Vagina (tissue), 2 donors: Measurements from ENCODE around the gene KLHL34. TPM values are rescaled to one million over a fixed set of nuclear protein-coding genes. Genes with fewer than 3 reads are reported as not detected.

Experiments used
- DNase-seq, 2 donors: peaks; one replicate each; pipeline ENCODE4 v3.0.0-alpha.2; 2017; ENCODE audit errors: extremely low spot score in 2 of 2
- H3K27ac ChIP-seq: fragments of 200-600 bp; sonication (generic); one replicate; pipeline ENCODE4 v1.5.1; 2019
- H3K27me3 ChIP-seq: fragments of 200-600 bp; sonication (generic); one replicate; pipeline ENCODE4 v1.5.1; 2019
- H3K36me3 ChIP-seq, 2 donors: fragments of 200-600 bp; sonication (generic); one replicate each; pipeline ENCODE4 v1.5.1; 2017 to 2019
- H3K4me1 ChIP-seq: fragments of 200-600 bp; sonication (generic); one replicate; pipeline ENCODE4 v1.5.1; 2019
- H3K4me3 ChIP-seq, 2 donors: fragments of 200-600 bp; sonication (generic); 1 replicate in 1 of 2; 2 replicates in 1 of 2; pipeline ENCODE4 v1.5.1; 2016 to 2019
- H3K9me3 ChIP-seq: fragments of 200-600 bp; sonication (generic); one replicate; pipeline ENCODE4 v1.5.1; 2019
- POLR2A ChIP-seq, 2 donors: fragments of 450-650 bp; IDR thresholded peaks; one replicate each; pipeline ENCODE4 v1.6.1; 2017; ENCODE audit warnings: antibody characterized with exemption in 2 of 2, mild to moderate bottlenecking in 2 of 2, moderate library complexity in 2 of 2
- POLR2AphosphoS5 ChIP-seq, 2 donors: sonication (generic); formaldehyde crosslinking; IDR thresholded peaks; one replicate each; pipeline ENCODE4 v1.9.0; 2017; ENCODE audit warnings: antibody characterized with exemption in 2 of 2, mild to moderate bottlenecking in 2 of 2, low read depth in 1 of 2; ENCODE audit not compliant: insufficient read depth in 1 of 2
- intact Hi-C: fragments of 100-400 bp; cut with DNase I; formaldehyde crosslinking; loops from one replicate; pipeline ENCODE4 v1.15.1; 2023
- total RNA-seq: library from RNA; depleted of rRNA; stranded (reverse); fragments of >200 nt; gene quantifications from one replicate; pipeline ENCODE4 v1.2.3, GENCODE V29; 2016
- TF ChIP-seq, protein P1 (sequence below), 3 experiments: fragments of 450-650 bp in 2 of 3; fragments of 200-600 bp in 1 of 3; sonication (generic) in 1 of 3; IDR thresholded peaks; one replicate each; pipeline ENCODE4 v1.5.1; 2017 to 2019; ENCODE audit warnings: antibody characterized with exemption in 3 of 3, mild to moderate bottlenecking in 2 of 3, moderate library complexity in 2 of 3

Gene KLHL34
- total RNA-seq, 1 donor from 2014 or later = not detected

GRCh38 chrX:21662761-21663160 is 4.6 kb upstream of the KLHL34 start:
- Histone ChIP-seq H3K9me3 (no peaks in the 10 kb centered on the region), H3K27ac (no peak overlapping the region), H3K4me1 (no peaks in the 10 kb centered on the region), H3K4me3 (no peak overlapping the region), H3K36me3 (no peaks in the 10 kb centered on the region), H3K27me3 (no peaks in the 10 kb centered on the region)
- intact Hi-C loops = no loop called here
- TF ChIP-seq POLR2A (IDR thresholded peaks at IDR 0.05) (no peak), POLR2AphosphoS5 (IDR thresholded peaks at IDR 0.05; ENCODE audit: insufficient read depth in 1 of 2, low read depth in 1 of 2) (no peak)
- TF ChIP-seq, protein P1, sequence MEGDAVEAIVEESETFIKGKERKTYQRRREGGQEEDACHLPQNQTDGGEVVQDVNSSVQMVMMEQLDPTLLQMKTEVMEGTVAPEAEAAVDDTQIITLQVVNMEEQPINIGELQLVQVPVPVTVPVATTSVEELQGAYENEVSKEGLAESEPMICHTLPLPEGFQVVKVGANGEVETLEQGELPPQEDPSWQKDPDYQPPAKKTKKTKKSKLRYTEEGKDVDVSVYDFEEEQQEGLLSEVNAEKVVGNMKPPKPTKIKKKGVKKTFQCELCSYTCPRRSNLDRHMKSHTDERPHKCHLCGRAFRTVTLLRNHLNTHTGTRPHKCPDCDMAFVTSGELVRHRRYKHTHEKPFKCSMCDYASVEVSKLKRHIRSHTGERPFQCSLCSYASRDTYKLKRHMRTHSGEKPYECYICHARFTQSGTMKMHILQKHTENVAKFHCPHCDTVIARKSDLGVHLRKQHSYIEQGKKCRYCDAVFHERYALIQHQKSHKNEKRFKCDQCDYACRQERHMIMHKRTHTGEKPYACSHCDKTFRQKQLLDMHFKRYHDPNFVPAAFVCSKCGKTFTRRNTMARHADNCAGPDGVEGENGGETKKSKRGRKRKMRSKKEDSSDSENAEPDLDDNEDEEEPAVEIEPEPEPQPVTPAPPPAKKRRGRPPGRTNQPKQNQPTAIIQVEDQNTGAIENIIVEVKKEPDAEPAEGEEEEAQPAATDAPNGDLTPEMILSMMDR (IDR thresholded peaks at IDR 0.05) = no peak
- DNase-seq = no peak

DNA sequence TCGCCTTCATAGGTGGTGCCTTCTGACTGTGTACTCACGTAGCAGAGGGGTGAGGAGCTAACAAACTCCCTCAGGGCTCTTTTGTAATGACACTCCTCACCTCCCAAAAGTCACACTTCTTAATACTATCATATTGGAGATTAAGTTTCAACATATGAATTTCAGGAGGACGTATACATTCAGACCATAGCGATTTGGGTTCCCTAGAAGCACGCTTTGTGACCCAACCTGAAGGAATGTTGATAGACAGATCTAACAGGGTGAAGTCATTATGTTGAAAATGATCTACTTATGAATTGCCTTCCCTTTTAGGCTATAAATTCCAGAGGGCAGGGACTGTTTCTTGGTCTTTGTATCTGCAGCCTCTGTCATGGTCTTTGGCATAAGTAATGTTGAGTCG is 3.2 kb upstream of the KLHL34 start:
- no peak for DNase-seq
- Histone ChIP-seq H3K4me3 (no peak overlapping the region), H3K27ac (no peak overlapping the region), H3K27me3 (no peaks in the 10 kb centered on the region), H3K9me3 (no peaks in the 10 kb centered on the region), H3K36me3 (no peaks in the 10 kb centered on the region), H3K4me1 (no peaks in the 10 kb centered on the region)
- TF ChIP-seq, protein P1 (IDR thresholded peaks at IDR 0.05) = no peak
- TF ChIP-seq POLR2AphosphoS5 (IDR thresholded peaks at IDR 0.05; ENCODE audit: insufficient read depth in 1 of 2, low read depth in 1 of 2) (no peak), POLR2A (IDR thresholded peaks at IDR 0.05) (no peak)
- intact Hi-C loops = no loop called here

- Histone ChIP-seq H3K4me1 (no peaks in the 10 kb centered on the region), H3K36me3 (no peaks in the 10 kb centered on the region), H3K27me3 (no peaks in the 10 kb centered on the region), H3K4me3 (no peak overlapping the region), H3K27ac (no peak overlapping the region), H3K9me3 (no peaks in the 10 kb centered on the region)
- DNase-seq = no peak
- TF ChIP-seq POLR2AphosphoS5 (IDR thresholded peaks at IDR 0.05; ENCODE audit: insufficient read depth in 1 of 2, low read depth in 1 of 2) (no peak), POLR2A (IDR thresholded peaks at IDR 0.05) (no peak)
- TF ChIP-seq, protein P1 (IDR thresholded peaks at IDR 0.05) = no peak
- intact Hi-C loops = no loop called here
Observed at GRCh38 chrX:21660156-21660555, 2.0 kb upstream of the KLHL34 start.

DNA sequence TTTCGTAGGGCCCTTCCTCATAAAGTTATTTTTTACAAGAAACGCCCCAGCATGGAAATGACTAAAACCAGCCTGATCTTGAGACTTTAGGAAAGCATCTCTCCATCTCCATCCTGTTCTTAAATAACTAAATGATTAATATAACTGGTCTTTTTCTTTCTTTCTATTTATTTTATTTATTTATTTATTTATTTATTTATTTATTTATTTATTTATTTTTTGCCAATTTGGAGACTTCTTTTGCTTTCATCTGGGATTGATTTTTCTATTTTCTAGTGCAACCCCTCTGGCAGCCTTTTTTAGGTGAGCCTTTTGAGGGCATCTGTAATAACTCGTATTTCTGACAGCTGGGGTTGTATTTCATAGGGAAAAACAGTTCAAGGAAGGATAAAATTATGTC is 1.2 kb upstream of the KLHL34 start:
- Histone ChIP-seq H3K27me3 (no peaks in the 10 kb centered on the region), H3K27ac (no peak overlapping the region), H3K4me3 (no peak overlapping the region), H3K4me1 (no peaks in the 10 kb centered on the region), H3K36me3 (no peaks in the 10 kb centered on the region), H3K9me3 (no peaks in the 10 kb centered on the region)
- intact Hi-C loops = no loop called here
- no peak for DNase-seq
- TF ChIP-seq POLR2AphosphoS5 (IDR thresholded peaks at IDR 0.05; ENCODE audit: insufficient read depth in 1 of 2, low read depth in 1 of 2) = no peak
- TF ChIP-seq, protein P1 (IDR thresholded peaks at IDR 0.05) = no peak
- no peak for TF ChIP-seq POLR2A (IDR thresholded peaks at IDR 0.05)

- Histone ChIP-seq H3K36me3 (no peaks in the 10 kb centered on the region), H3K27ac (no peak overlapping the region), H3K27me3 (no peaks in the 10 kb centered on the region), H3K9me3 (no peaks in the 10 kb centered on the region), H3K4me3 (peak overlapping the region; percentile 17 to 21), H3K4me1 (no peaks in the 10 kb centered on the region)
- intact Hi-C loops = no loop called here
- no peak for DNase-seq
- TF ChIP-seq POLR2A (IDR thresholded peaks at IDR 0.05) = no peak
- no peak for TF ChIP-seq POLR2AphosphoS5 (IDR thresholded peaks at IDR 0.05; ENCODE audit: insufficient read depth in 1 of 2, low read depth in 1 of 2)
- TF ChIP-seq, protein P1 (IDR thresholded peaks at IDR 0.05) = no peak
Observed at GRCh38 chrX:21658746-21659145, 616 bp upstream of the KLHL34 start.
